HG03095 (cell line): ENCODE data around the gene MC3R.

Experiments used
- ATAC-seq: cut with Tn5 transposase; IDR thresholded peaks from one replicate; pipeline ENCODE4 v1.9.1; 2021; ENCODE audit warnings: moderate library complexity; ENCODE audit not compliant: unreplicated experiment

MC3R gene

DNA sequence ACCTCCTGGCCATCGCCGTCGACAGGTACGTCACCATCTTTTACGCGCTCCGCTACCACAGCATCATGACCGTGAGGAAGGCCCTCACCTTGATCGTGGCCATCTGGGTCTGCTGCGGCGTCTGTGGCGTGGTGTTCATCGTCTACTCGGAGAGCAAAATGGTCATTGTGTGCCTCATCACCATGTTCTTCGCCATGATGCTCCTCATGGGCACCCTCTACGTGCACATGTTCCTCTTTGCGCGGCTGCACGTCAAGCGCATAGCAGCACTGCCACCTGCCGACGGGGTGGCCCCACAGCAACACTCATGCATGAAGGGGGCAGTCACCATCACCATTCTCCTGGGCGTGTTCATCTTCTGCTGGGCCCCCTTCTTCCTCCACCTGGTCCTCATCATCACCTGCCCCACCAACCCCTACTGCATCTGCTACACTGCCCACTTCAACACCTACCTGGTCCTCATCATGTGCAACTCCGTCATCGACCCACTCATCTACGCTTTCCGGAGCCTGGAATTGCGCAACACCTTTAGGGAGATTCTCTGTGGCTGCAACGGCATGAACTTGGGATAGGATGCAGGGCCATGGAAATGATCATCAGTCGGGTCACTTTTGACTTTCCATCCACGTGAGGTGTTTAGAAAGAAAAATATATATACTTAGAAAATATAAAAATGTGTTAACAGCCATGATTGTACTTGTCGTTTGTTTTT lies 868 bp downstream of the MC3R start:
- ATAC-seq = no peak

DNA sequence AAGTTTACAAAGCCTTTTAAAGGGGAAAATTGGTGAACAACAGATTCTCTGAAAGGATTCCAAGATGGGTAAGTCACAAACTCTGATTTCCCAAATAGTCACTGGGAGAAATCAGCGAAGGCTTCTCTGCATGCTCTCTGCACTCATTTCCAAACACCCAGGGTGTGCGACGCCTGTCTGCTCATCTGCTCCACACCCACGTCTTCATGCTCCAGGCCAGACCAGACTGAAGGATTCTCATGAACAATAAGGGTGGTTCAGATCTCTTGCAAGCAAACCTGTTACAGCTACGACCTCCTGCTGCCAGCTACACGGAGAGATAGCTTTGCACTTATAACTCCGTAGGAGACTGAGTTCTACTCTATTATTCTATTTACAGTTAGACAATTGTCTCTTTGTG lies 1.4 kb downstream of the MC3R start:
- no peak for ATAC-seq

DNA sequence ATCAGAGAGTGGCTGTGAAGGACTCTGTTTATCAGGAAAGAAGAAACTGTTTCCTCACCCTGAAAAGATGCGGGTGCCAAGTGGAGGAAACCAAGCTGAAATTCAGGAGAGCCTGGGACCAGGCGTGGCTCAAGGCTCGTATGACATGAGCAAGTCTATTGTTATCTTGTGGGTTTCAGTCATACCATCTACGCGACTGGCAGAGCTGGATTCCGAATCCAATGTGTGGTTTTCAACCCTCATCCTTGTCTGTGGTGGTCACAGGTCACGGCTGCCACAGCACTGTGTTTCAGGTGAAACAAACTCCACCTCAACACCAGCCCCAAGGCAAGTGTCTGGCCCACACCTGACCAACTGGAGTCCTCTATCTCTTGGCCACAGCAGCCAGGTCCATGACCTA lies 9.1 kb downstream of the MC3R start:
- ATAC-seq = no peak

DNA sequence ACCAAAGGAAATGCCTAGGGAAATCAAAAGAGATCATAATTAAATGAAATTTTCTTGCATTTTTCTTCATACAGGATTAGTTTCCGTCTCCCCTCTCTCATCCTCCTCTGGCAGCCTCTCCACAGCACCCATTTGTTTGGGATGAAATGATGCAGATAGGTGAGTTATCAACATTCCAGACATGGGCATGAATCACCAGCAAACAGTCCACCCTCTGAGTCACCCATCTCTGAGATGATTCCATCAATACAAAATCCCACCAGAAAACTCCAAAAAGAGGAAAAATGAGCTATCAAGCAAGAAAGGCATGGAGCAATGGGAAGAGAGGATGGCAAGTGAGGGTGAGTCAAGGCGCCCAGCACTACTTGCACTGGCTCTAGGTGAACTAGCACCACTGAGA lies 11.4 kb downstream of the MC3R start:
- no peak for ATAC-seq

DNA sequence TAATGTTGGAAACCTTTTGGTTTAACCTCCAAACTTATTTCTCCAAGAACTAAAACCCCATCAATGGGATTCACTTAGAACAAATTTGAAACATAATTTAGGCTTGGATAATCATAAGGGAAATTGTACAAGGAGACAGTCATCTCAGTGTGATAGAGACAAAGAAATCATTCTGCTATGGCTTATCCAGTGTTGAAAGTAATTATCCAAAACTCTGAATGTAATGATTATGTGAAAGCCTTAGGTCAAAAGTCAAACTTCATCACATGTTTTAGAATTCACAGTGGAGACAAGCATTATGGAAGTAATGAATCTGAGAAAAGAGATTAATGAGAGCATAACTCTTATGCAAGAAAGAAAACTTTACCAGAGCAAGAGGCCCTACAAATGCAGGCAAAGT lies 20.0 kb downstream of the MC3R start:
- no peak for ATAC-seq

DNA sequence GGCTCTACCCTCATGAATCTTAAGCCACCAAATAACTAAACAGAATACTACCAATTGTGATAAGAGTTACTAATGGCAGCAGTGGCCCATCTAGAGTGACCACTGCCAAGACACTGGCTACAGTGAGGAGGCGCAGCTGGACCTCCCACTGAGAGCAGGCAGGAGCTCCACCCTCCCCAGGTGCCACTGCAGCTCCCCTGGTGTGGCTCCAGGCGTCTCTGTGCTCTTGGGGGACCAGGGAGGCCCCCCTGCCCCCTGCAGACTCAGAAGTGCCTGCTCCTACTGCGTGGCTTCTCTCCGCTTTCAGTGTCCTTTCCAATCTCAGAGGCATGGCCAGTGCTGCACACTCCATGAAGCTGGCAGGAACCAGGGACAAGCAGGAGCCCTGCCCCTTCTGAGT lies 23.4 kb downstream of the MC3R start:
- ATAC-seq = no peak

DNA sequence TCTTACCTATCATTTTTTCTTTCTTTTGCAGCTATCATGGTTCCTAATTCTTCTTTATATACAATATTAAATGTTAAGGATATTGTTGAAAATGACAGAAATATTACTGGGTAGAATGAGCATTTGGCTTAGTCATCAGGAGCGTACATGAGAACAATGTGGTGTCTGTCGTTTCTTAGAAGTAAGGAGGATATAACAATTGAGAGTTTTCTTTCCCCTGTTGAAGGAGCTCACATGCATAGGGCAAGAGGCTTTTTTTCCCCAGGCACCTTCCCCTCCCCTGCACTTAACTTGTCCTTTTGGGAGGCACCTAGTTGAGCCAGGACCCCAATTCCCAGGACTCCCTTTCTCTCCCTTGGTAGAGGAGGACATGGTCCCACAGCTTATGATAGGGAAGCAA lies 25.0 kb downstream of the MC3R start:
- no peak for ATAC-seq

DNA sequence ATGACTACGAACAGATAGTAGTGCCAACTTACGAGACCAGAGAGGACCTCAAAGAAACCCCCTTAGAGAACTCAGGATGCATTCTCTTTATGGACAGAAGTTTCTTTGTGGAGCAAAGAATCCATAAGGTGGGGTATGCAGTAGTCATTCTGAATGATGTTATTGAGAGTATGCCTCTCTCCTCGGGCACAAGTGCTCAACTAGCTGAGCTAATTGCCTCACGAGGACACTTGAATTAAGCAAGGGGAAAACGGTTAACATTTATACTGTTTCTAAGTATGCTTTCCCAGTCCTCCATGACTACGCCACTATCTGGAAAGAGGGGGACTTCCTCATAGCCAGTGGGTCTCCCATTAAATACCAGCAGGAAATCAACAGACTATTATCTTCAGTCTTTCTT lies 25.6 kb downstream of the MC3R start:
- ATAC-seq = no peak

DNA sequence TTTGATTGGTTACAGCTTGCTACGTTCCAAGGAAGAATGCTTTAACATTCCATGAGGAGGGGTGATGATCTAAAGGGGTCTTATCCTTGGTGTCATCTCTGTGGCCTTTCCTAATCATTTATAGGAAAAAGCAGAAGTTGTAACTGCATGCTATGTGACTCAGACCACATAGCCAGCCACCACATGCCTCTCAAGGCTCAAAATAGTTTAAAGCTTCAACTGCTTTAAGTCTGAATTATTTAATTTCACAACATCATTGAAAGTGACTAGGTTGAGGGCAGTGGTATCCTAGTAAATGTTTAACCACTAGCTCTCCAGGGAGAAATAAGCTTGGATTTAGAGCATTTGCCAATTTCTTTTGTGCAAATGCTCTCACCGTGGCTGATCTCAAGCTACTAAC lies 29.7 kb downstream of the MC3R start:
- no peak for ATAC-seq

DNA sequence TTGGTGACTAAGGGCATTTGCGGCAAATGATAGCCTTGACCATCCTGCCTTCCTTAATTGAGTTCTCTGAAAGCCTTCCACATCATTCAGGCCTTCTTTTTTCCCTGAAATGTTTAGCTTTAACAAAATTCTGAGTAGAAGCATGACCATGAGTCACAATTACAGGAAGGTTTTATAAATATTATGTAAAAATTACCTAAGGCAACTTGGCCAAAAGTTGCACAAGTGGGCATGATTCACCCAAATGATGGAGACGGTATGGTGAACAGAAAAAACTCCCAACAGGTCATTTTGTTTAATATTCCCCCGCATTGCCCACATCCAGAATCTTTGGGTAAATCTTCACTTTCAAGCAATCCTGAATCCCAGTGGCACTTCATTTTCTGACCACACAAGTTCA lies 37.0 kb downstream of the MC3R start:
- ATAC-seq = no peak

DNA sequence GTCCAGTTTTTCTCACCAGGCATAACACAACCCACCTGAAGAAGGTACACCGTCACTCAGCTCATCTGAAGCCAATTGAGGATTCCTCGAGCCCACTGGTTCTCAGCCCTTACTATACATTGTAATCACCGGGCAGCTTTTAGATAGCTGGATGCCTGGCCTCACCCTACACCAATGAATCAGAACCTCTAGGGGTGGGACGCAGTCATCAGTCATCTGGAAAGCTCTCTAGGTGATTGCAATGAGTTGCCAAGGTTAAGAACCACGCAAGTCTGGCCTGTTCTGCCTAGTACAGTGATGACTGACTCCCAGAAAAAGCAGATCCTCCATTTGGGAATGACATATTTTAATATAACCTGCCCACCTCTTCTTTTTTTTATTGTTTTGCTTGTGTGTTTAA lies 41.1 kb downstream of the MC3R start:
- ATAC-seq = no peak

DNA sequence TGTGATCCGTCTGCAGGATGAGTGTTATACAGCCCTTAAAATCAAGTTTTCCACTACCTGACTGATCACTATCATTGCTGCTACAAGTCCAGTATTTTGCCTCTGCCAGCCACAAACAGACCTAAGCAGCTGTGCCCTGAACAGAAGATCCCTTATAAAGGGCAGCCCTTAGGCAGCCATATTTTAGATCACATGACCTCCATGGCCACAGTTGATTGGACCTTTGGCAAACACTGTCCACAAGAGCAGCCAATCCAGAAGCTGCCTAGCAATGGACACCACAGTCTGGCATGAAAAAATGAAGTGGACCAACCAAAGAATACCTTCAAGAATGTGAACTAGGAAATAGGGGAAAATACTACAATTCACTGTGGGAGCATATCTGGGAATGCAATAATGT lies 50.8 kb downstream of the MC3R start:
- ATAC-seq = no peak
